ENCODE results near the gene SAMM50.

Gene SAMM50

GRCh38 chr22:44037519-44038375, 82.5 kb downstream of the SAMM50 start:
- Histone ChIP-seq H3K4me3 (ENCODE audit: low read length) (no peak overlapping the region), H3K36me3 (ENCODE audit: insufficient read depth, low read length) (no peaks in the 10 kb centered on the region), H3K4me1 (ENCODE audit: insufficient read depth, low read length) (no peaks in the 10 kb centered on the region), H3K9me3 (ENCODE audit: low read length) (no peaks in the 10 kb centered on the region), H3K27me3 (ENCODE audit: insufficient read depth, low read length) (no peaks in the 10 kb centered on the region), H2AFZ (ENCODE audit: low read depth, low read length) (no peak overlapping the region)

GRCh38 chr22:44039566-44040171, 84.4 kb downstream of the SAMM50 start:
- H3K27me3 ChIP-seq (ENCODE audit: insufficient read depth, low read length): no peaks in the 10 kb centered on the region
- H3K4me3 ChIP-seq (ENCODE audit: low read length): no peak overlapping the region
- H2AFZ ChIP-seq (ENCODE audit: low read depth, low read length): no peak overlapping the region
- no peaks in the 10 kb centered on the region for H3K9me3 ChIP-seq (ENCODE audit: low read length)
- no peaks in the 10 kb centered on the region for H3K4me1 ChIP-seq (ENCODE audit: insufficient read depth, low read length)
- no peaks in the 10 kb centered on the region for H3K36me3 ChIP-seq (ENCODE audit: insufficient read depth, low read length)

DNA sequence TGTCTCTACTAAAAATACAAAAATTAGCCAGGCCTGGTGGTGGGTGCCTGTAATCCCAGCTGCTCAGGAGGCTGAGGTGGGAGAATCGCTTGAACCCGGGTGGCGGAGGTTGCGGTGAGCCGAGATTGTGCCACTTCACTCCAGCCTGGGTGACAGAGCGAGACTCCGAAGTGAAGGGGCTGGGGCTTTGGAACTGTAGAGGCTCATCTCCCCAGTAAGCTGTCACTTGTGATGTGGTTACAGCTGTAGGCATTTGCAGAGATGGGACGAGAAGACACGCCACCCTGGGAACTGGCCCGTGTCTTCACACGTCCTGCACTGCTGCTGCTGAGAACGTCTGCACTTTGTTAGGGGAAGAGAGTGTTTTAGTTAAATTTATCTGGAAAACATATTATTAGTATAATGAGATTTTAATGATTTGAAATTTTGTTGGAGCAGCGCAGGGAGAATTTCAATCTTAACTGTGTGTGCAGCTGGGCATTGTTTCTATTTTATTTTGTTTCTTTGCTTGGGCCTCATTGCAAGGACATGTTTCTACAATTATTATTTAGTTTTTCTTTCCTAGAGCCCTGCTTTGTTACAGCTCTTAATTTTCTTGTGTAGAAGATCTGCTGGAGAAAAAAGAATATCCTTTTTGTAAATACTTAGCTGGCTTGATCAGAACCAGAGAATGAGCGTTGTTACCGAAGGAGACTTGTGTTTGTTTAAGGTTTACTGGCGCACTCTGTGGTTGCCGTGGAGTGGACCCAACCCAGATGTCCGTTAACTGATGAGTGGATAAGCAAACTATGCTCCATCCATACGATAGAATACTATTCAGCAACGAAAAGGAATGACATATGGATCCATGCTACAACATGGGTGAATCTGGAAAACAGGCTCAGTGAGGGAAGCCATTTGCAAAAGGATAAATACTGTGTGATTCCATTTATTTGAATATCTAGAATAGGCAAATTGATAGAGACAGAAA, 87.3 kb downstream of the SAMM50 start:
- no peaks in the 10 kb centered on the region for H3K4me1 ChIP-seq (ENCODE audit: insufficient read depth, low read length)
- no peaks in the 10 kb centered on the region for H3K36me3 ChIP-seq (ENCODE audit: insufficient read depth, low read length)
- peaks cover 3% of the 10 kb centered on the region for H3K9me3 ChIP-seq (ENCODE audit: low read length)
- no peak overlapping the region for H2AFZ ChIP-seq (ENCODE audit: low read depth, low read length)
- H3K27me3 ChIP-seq (ENCODE audit: insufficient read depth, low read length): no peaks in the 10 kb centered on the region
- H3K4me3 ChIP-seq (ENCODE audit: low read length): no peak overlapping the region

DNA sequence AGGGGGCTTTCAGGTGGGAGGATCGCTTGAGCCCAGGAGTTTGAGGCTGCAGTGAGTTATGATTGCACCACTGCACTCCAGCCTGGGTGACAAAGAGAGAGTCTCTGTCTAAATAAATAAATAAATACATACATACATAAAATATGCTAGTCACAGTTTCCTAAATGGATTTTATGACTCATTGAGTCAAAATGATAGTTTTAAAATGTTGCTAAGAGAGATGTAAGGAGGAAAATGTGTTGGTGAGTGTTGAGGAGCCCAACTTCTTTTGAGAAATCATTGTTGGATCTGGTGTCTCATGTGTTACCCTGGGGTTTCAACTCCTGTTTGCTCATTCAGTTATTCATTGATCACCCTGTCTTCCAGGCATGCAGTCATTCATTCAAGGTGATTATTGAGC, 89.9 kb downstream of the SAMM50 start:
- Histone ChIP-seq H3K4me3 (ENCODE audit: low read length) (no peak overlapping the region), H3K4me1 (ENCODE audit: insufficient read depth, low read length) (peaks cover 14% of the 10 kb centered on the region), H3K27me3 (ENCODE audit: insufficient read depth, low read length) (no peaks in the 10 kb centered on the region), H3K9me3 (ENCODE audit: low read length) (peaks cover 3% of the 10 kb centered on the region), H2AFZ (ENCODE audit: low read depth, low read length) (no peak overlapping the region), H3K36me3 (ENCODE audit: insufficient read depth, low read length) (no peaks in the 10 kb centered on the region)

Data from neuron (in vitro differentiated cells).